NB4 (cell line): ENCODE measurements around the gene CDC42EP1.

Experiments
- CTCF ChIP-seq: IDR thresholded peaks from one replicate; pipeline ENCODE4 v1.5.1; 2012; ENCODE audit warnings: low read depth, low read length
- POLR2A ChIP-seq: IDR thresholded peaks from 2 replicates; pipeline ENCODE4 v1.6.1; 2011; ENCODE audit warnings: mild to moderate bottlenecking; ENCODE audit not compliant: insufficient read length; ENCODE audit errors: extremely low read depth

GRCh38 chr22:37601540-37602442 is 41.5 kb downstream of the CDC42EP1 start:
- TF ChIP-seq POLR2A = peak; percentile 32
- TF ChIP-seq CTCF = no peak
